GM19351 (cell line): ENCODE measurements around the gene TPP2.

Source experiments
- ATAC-seq: cut with Tn5 transposase; IDR thresholded peaks from one replicate; pipeline ENCODE4 v1.9.1; 2021; ENCODE audit warnings: mild to moderate bottlenecking, moderate library complexity; ENCODE audit not compliant: unreplicated experiment

Gene TPP2

DNA sequence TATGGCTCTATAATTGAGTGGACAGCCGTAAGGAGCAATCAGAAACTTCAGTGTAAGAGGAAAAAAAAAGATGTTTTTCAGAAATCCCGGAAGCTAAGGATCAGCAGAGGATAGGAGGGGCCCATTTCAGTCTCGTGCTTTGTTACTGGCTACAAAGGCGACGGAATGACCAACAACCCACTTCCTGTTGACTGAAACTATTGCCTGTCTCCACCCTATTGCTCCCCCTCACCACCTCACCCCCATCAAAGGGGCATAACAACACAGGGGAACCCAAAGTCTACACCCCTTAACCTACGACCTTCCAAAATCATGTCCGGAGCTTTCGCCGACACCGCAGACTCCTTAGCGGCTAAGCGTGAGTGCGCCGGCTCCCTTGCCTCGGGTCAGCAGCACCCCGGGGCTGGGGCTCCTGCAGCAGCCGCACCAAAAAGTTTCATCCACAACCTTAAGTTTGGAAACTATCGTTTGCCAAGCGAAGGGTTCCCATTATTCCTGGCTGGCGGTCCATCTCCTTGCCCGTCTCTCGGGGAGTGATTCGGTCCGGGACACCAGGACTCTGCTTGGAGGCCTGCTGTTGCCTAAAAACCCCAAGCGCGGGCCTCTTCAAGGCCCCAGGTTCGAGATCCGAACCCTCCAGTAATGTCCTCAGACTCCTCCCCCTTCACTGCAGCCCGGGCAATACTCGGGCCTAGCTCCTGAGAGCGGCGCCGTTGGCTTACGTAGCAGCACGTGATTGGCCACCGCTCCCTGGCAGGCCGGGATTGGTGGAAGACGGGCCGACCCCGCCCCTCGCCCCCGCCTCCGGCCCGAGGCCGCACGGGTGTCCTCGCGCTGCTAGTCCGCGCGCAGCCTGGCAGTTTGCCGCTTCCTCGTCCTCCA is at the start of gene TPP2:
TPP2 (plus strand) TSS at position 840 of the 882 bp plus-strand sequence. CDS start 53 bp downstream, outside the sequence.
- peak; percentile 68 for ATAC-seq

DNA sequence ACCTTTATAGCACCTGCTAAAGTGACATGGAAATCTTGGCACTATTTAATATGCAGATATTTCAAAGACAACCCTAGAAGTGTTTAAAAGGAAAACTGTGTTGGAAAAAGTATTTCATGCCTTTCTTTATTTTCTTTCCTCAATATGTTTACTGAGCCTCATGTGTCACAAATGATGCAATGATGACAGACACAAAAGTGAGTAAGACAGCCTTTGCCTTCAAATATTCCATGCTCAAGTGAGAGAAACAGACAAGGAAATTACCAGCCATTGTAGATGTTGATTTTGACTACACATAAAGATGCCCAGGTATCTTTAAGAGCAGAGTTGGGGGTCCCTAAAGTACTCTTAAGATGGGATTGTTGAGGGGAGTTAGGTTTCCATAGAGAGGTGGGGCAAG is 48.0 kb upstream of the TPP2 start:
- no peak for ATAC-seq

DNA sequence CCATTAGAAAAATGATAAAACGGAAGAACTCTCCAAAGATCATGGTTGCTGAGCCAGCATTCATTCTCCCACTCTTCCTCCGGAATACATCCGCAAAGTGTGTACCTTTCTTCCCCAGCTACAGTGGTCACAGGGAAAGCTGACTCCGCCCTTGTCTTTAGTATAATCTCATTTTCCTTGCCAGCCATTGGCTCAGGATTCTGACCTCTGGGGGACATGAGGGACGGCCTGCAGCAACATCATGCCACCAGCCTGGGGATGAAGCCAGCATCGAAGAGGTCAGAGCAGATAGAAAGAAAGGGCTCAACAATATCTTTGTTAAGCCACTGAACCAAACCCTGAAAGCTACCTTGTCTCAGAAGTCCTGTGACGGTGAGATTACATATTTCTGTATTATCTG is 46.3 kb upstream of the TPP2 start:
- no peak for ATAC-seq

DNA sequence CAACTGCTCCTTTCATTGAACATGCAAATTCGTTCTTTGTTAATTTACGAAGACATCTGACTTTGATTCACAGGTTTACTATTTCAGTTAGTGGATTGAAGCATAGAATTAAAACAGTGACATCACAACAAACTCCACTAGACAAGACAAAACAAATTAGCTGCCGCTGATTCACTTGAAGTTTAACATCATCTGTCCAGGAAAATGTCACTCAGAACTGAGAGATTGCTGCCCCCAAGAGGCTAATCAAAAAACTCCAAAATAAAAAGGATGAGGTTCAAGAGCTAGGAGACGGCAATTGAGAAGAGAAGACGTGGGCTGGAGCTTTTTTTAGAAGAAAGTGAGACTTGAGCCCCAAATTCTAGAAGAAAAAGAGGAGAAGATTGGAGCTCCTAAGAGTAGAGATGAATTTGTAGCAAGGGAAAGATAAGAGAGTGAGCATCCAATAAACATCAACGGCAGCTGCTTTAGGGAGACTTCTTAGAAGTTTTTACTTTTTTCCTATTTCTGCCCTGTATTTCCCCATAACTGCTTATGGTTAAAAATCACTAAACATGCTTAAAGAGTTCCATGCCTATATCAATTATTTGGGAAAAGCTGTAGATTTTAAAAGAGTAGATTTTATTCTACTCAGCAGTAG is 40.8 kb upstream of the TPP2 start:
- peak; percentile 79 for ATAC-seq

DNA sequence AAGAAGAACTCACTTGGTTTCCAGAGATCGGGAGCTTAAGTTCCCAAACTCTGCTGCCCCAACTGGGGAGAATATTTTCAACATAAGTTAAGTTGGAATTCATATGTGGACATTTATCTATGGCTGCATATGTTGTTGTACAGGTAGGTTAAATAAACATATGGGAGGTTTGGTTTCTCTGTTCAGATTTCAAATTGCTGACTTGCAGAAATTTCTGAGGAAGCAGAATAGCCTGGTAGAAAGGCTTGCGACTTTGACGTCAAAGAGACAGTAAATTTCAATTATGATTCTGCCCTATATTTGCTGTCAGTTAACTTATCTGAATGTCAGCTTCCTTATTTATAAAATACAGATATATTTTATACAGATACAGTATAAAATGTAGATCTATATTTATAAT is 40.0 kb upstream of the TPP2 start:
- no peak for ATAC-seq

DNA sequence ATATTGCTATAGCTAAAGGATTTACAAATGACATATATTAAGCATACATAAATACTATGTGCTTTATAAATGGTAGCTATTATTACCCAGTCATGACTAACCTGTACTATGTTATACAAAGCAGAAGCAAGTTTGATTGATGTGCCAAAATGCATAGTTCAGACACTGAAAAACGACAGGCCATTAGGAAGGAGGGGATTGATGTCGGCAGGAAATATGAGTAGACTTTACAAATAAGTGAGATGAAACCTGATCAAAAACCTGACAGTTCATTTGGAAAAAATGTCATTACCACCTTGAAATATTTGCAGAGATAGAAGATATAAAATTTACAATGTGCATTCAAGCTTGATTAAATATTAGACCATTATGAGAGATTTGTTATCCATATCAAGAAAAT is 38.8 kb upstream of the TPP2 start:
- no peak for ATAC-seq

DNA sequence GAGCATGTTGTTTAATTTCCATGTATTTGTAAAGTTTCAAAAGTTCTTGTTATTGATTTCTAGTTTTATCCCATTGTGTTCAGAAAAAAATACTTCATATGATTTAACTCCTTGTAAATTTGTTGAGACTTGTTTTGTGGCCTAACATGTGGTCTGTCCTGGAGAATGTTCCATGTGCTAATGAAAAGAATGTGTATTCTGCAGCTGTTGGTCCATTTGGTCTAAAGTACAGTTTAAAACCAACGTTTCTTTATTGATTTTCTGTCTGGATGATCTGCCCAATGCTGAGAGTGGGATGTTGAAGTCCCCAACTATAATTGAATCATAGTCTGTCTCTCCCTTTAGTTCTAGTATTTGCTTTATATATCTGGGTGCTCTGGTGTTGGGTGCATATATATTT is 34.9 kb upstream of the TPP2 start:
- no peak for ATAC-seq

DNA sequence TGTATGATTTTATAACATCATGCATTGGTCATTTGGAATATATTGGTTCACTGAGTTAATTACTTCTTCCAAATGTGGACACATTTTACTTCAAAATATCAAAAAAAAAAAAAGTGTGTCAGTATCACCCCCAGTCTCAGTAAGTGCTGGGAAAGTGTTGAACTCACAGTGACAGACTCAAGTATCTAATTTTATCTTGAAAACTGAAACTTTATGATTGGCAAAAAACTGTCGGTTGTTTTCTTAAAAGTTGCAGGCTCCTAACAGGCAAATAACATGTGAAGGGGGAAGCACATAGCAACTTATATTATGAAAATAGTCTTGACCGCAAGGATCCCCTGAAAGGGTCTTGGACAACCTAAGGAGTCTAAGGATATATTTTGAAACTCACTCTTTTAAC is 33.5 kb upstream of the TPP2 start:
- ATAC-seq: no peak

DNA sequence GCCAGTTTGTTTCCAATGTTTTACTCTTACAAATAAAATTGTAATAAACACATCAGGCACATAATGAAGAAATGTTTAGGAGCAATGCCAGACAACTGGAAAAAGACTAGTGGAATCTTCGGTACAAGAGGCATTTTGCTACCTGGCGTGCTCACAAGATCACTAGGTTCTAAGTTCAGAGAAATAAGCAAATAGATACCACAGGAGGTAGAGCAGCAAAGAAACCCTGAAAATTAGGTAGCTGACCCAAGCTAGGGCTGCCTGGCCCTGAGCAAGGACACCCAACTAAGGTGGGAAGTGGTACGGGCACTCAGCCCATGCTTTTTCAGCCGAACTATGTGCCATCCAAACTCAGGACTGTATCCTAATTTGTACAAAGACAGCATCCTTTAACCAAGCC is 32.2 kb upstream of the TPP2 start:
- ATAC-seq: no peak

DNA sequence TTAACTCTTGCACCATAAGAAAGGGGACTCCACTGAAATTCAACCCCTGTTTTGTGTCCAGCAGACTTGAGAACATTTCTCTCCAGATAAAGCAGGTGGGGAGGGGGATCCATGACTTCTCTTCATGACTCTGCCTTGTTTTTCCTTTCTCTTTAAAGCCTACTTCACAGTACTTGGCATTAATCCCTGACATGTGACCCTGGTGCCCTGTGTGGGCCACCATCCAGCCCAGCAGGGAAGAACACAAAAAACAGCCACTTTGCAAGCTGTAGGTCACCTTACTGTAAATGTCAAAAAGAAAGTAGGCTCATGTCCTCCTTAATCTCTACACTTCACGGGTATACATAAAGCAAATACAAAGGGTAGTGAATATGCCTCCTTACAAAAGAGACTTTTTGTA is 30.3 kb upstream of the TPP2 start:
- ATAC-seq: no peak

DNA sequence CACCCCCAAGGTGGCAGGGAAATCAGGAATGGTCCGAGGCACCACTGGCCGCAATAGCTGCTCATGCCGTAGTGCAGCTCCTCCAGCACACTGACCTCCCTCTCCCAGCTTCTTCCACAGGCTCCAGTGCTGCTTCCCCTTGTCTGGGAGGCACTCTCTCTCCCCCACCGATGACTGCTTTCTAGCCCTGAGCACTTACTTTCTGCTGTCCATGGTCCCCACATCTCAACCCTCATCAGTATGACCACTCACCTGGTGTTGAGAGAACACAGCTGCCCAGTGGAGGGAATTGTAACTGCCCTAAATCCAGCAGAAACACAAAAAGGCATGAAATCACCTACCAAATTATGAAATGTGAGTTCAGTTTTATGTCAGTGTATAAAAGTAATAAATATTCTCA is 28.9 kb upstream of the TPP2 start:
- ATAC-seq: no peak

DNA sequence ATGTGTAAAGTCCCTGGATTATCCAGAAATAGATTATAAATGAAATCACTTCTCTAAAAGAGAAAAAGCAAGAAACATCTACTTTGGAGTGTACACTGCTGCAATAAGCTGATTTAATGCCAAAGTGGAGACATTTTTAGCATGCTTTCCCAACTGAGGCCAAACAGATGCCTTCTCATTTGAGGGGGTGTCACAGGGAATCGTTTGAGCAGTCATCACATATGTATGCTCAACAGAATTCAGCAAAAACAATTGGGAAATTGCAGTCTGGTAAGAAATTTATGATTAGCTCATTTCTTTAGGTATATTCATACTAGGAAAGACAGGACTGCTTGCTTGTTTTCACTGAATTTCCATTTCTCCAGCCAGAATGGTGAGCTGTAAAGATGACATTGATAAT is 27.3 kb upstream of the TPP2 start:
- ATAC-seq: no peak

DNA sequence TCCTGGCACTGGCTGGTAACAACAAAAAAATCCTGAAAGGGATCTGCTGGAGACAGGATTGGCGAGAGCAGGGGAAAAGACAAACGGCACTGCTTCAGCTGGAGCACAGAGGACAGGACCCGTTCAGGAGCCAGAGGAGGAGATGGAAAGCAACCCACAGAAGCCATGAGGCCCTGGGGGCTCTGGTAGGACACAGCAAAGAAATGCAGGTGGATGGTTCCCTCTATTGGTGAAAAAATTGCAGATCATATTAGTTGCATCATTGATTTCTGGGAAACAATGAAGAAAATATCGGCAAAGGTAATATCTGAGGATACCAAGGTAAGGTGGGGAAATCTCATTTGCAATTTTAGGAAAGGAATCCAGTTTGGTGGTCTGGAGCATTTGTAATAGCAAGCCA is 25.7 kb upstream of the TPP2 start:
- no peak for ATAC-seq

DNA sequence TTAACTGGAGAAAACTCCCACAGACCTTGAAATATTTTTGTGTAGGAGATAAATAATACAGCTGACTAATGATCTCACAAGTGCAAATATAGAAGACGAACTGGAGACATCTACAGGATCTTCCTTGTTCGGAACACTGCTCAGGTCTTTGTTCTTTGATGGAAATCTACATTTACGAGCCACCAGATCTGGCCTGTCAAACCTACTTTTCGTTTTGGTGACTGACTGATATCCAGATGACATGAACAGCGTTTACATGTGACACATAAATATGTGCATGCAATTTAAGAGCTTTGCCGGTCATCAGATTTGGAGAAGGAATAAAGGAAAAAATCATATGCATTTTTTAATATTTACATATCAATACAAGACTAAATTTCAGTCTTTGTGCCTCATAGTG is 24.5 kb upstream of the TPP2 start:
- ATAC-seq: no peak

DNA sequence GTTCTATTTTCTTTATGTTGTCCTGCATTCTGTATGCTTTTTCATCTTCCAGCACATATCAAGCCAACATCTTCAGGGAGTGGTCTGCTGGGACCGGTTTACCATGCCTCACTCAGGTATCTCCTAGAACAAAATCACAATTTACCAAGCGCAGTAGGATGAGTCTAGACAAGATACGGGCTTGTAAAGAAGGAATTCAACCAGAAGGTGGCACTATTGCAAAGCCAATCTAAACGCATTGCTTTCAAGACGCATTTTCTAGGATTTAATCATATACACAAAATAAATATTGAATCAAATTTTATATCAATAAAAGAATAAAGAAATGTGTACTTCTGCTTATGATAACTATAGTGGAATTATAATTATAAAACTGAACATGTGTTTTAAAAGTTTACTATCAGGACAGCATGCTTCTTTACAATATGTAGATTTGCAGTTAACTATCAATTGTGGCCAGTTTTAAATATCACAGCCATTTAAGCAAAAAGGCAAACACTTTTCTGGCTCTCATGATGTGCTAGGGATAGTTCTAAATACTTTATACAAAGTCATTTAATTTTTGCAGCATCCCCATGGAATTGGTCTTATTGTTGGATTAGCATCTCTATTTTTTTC is 16.1 kb upstream of the TPP2 start:
- peak; percentile 68 for ATAC-seq

DNA sequence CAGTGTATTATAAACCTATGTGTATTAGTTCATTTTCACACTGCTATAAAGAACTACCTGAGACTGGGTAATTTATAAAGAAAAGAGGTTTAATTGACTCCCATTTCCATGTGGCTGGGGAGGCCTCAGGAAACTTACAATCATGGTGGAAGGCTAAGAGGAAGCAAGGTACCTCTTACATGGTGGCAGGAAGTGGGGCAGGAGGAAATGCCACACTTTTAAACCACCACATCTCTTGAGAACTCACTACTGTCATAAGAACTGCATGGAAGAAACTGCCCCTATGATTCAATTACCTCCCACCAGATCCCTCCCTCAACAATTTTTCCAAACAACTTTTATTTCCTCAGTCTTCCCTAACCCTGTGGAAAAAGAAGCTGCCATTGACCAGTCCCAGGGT is 14.5 kb upstream of the TPP2 start:
- no peak for ATAC-seq

DNA sequence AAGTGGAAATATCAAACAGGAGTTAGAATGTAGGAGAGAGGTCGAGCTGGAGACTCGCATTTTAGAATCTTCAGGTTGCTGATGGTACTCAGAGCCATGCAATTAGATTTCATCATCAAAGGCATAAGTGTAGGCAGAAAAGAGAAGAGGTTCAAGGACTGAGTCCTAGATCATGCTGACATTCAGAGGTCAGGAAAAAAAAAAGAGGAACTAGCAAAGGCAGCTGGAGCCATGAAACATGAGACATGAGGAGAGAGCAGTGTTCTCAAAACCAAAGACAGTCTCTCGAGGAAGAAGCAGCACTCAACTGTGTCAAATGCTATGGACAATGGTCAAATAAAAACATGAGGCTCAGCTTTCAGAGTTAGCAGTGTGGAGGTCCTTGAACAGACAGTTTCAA is 12.4 kb upstream of the TPP2 start:
- ATAC-seq: peak; percentile 56

DNA sequence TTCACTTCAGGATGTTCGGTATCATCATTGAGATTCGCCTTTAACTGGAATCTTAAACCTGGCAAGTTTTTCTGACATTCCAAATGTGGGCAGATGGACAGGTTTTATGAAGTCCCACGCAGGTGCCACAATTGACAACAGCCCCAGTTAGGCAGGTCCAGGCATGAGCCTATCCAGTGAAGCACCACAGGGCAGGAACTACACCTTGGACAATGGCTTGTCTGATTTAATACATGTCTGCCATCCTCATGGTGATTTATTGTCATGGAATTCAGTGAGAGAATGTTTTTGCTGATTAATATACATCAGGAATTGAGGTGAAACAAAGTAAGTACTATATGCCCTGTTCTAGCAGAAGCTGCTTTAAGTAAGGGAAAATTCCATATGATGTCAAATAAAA is 10.2 kb upstream of the TPP2 start:
- no peak for ATAC-seq

DNA sequence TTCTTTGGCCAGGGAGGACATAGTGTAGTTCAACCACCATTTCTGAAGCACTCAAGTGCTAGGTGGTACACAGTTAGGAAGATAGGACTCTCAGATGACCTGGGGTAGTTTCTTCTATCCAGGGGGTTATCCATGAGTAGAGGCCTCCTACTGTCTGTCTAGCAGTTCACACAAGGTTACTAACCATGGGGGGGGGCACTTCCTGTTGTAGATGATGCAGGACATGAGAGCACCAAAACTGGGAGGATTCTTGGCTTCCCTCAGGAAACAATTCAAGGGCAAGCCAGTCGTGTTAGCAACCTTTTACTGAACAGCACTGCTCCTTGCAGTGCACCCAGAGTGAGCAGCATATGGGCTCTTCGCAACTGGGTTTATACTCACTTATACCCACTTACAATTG is 8.9 kb upstream of the TPP2 start:
- no peak for ATAC-seq

DNA sequence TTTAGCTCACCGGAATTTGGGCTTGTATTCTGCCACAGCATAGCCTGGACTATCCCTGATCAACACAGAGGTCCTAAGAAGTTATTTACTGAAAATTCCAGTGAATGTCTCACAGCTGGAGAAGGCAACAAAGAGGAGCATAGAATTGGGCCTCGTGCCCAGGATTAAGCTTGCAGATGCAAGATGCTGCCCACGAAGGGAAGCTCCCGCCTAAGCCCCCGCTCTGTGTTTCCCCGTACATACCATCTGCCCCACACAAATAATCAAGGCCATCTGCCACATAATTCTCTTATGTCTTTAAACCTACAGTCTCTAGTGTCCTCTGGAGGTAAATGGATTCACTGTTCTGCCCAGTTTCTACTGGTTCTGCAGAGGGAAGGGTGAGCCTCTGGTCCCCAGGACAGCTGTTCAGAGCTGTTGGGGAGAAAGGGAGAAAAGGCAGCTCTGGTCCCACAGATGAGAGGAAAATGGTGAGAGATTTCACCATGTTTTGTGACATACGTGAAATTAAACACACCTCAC is 7.4 kb upstream of the TPP2 start:
- no peak for ATAC-seq

DNA sequence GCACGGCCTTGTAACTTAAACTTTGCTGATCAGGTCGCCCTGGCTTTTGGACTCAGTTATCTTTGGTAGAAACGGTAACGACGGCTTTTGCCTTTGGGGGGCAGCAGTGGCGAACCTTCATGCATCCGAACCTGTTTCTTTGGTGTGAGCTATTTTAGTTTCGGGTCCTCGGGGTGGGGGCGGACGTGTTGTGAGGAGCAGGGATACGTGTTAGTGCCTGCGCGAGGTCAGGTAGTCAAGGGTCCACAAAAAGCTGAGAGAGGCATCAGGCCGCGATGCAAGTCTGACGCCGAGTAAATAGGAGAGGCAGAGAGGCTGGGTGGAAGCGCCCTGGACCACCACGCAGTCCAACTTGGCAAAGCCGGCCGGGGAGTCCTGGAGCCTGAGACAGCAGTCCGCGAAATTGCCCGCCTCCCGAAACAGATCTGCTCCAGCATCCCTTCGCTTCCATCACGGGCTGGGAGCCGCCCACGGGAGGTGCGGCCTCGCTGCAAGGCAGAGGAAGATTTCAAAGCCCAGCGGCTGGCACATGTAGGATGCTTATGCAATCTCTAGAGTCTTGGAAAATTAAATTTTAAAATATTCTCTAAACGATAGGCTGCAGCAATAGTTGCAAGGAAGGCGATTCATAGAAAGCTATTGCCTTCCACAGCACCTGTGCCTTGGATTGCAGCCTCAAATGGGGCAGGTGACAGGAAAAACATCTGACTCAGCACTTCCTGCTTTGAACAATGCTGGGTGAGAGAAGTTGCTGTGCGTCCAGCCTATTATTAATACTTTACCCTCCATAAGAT is 4.6 kb upstream of the TPP2 start:
- ATAC-seq: peak; percentile 47
